ENCODE measurements around the gene RBBP9. TPM values are rescaled to one million over a fixed set of nuclear protein-coding genes. Genes with fewer than 3 reads are reported as not detected.

RBBP9 gene
- total and polyA plus RNA-seq, 12 donors: 1.8 to 10.3 (median 6.3) TPM

GRCh38 chr20:18488301-18488700, 8.7 kb downstream of the RBBP9 start:
- WGBS, 2 donors: 98% methylated on average over 3 of the region's 3 CpGs
- Histone ChIP-seq H3K9me3 (no peaks in the 10 kb centered on the region), H3K27ac (no peak overlapping the region), H3K27me3 (no peaks in the 10 kb centered on the region), H3K4me3 (no peak overlapping the region), H3K4me1 (no peaks in the 10 kb centered on the region), H3K36me3 (peaks cover 0 to 98% (median 21%) of the 10 kb centered on the region in 9 donors)
- no peak for ATAC-seq
- DNase-seq: no peak
- TF ChIP-seq, protein P1, sequence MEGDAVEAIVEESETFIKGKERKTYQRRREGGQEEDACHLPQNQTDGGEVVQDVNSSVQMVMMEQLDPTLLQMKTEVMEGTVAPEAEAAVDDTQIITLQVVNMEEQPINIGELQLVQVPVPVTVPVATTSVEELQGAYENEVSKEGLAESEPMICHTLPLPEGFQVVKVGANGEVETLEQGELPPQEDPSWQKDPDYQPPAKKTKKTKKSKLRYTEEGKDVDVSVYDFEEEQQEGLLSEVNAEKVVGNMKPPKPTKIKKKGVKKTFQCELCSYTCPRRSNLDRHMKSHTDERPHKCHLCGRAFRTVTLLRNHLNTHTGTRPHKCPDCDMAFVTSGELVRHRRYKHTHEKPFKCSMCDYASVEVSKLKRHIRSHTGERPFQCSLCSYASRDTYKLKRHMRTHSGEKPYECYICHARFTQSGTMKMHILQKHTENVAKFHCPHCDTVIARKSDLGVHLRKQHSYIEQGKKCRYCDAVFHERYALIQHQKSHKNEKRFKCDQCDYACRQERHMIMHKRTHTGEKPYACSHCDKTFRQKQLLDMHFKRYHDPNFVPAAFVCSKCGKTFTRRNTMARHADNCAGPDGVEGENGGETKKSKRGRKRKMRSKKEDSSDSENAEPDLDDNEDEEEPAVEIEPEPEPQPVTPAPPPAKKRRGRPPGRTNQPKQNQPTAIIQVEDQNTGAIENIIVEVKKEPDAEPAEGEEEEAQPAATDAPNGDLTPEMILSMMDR (IDR thresholded peaks at IDR 0.05): no peak
- intact Hi-C loops (cut with DNase I): loop anchor here in 1 of 10 donors (10.0 kb wide), 1 partner anchor 66 kb away; no protein-coding TSS in a partner anchor

- peaks cover 0 to 100% (median 25%) of the 10 kb centered on the region in 9 donors for H3K36me3 ChIP-seq
- H3K27ac ChIP-seq: no peak overlapping the region
- no peak overlapping the region for H3K4me3 ChIP-seq
- TF ChIP-seq, protein P1 (IDR thresholded peaks at IDR 0.05): no peak
- ATAC-seq (no peak), DNase-seq (no peak)
- no peaks in the 10 kb centered on the region for H3K4me1 ChIP-seq
- H3K9me3 ChIP-seq: no peaks in the 10 kb centered on the region
- intact Hi-C loops (cut with DNase I): loop anchor here in 1 of 10 donors (10.0 kb wide), 1 partner anchor 73 kb away; no protein-coding TSS in a partner anchor
- 90 to 94% methylated on average over 4 of the region's 4 CpGs for WGBS, 2 donors
- H3K27me3 ChIP-seq: no peaks in the 10 kb centered on the region
These were observed 15.4 kb downstream of the RBBP9 start for GRCh38 chr20:18481596-18481995.

- Histone ChIP-seq H3K4me1 (no peaks in the 10 kb centered on the region), H3K27ac (no peak overlapping the region), H3K27me3 (no peaks in the 10 kb centered on the region), H3K4me3 (no peak overlapping the region), H3K36me3 (peaks cover 0 to 100% (median 51%) of the 10 kb centered on the region in 9 donors), H3K9me3 (no peaks in the 10 kb centered on the region)
- intact Hi-C loops (cut with DNase I): no loop called here
- 62 to 76% methylated on average over 1 of the region's 1 CpG for whole genome bisulfite sequencing, 2 donors
- ATAC-seq (no peak), DNase-seq (no peak)
- TF ChIP-seq, protein P1 (IDR thresholded peaks at IDR 0.05): no peak
These were observed 19.2 kb downstream of the RBBP9 start for GRCh38 chr20:18477821-18478220.

- no peaks in the 10 kb centered on the region for H3K4me1 ChIP-seq
- no peak for ATAC-seq
- TF ChIP-seq, protein P1 (IDR thresholded peaks at IDR 0.05): no peak
- intact Hi-C loops (cut with DNase I): no loop called here
- H3K27me3 ChIP-seq: no peaks in the 10 kb centered on the region
- H3K9me3 ChIP-seq: no peaks in the 10 kb centered on the region
- no peak overlapping the region for H3K27ac ChIP-seq
- DNase-seq: no peak
- H3K4me3 ChIP-seq: no peak overlapping the region
- H3K36me3 ChIP-seq: peaks cover 0 to 100% (median 48%) of the 10 kb centered on the region in 9 donors
- 93 to 98% methylated on average over 1 of the region's 1 CpG for WGBS, 2 donors
These were observed 19.8 kb downstream of the RBBP9 start for GRCh38 chr20:18477218-18477617.
